H7 (cell line): Measurements from ENCODE around the gene SERPINA4. TPM values are rescaled to one million over a fixed set of nuclear protein-coding genes. Genes with fewer than 3 reads are reported as not detected.
A peak's percentile ranks its signal among the peaks of the same experiment; 100 is the strongest.

Experiments
- DNase-seq: peaks from one replicate; pipeline ENCODE4 v3.0.0; 2012
- H3K27me3 ChIP-seq: 2 replicates; pipeline ENCODE4 v1.6.0; 2011; ENCODE audit warnings: mild to moderate bottlenecking, low read length; ENCODE audit not compliant: control insufficient read depth, insufficient read depth
- H3K36me3 ChIP-seq: replicated peaks from 2 replicates; pipeline ENCODE4 v1.5.1; 2011; ENCODE audit warnings: low read length; ENCODE audit not compliant: control insufficient read depth, insufficient read depth
- H3K4me3 ChIP-seq: 2 replicates; pipeline ENCODE4 v1.5.1; 2011; ENCODE audit warnings: low read depth, mild to moderate bottlenecking, control low read depth, low read length, moderate library complexity; ENCODE audit not compliant: insufficient read depth
- total RNA-seq: library from RNA; depleted of rRNA; stranded (reverse); fragments of >200 nt; shearing (Covaris generic); gene quantifications from 2 replicates; pipeline ENCODE4 v1.2.3, GENCODE V29; 2014

Gene SERPINA4
- total RNA-seq, 1 experiment from 2014 or later: not detected

GRCh38 chr14:94584591-94585280 is 23.5 kb downstream of the SERPINA4 start:
- H3K27me3 ChIP-seq: no peaks in the 10 kb centered on the region; the same call in 1 of the 2 replicates
- H3K4me3 ChIP-seq: no peak overlapping the region
- H3K36me3 ChIP-seq: no peaks in the 10 kb centered on the region
- DNase-seq: no peak

DNA sequence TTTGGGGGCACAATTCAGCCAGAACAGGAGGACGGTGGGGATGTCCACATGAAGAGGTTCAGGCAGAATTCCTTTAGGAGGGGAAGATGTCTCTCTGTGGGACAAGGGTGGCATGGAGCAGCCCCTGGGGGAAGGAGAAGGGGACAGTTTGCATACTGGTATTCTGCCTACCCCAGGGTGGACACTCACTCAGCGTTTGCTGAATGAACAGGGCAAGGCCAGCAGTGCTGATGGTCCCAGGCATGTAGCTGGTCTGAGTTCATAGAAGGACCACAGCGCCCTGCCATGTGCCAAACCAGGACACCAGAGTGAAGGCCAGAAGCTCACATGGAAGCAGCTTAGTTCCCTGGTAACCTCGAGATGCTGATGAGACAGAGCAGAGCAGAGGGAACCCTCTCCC is 25.4 kb downstream of the SERPINA4 start:
- no peak for DNase-seq

DNA sequence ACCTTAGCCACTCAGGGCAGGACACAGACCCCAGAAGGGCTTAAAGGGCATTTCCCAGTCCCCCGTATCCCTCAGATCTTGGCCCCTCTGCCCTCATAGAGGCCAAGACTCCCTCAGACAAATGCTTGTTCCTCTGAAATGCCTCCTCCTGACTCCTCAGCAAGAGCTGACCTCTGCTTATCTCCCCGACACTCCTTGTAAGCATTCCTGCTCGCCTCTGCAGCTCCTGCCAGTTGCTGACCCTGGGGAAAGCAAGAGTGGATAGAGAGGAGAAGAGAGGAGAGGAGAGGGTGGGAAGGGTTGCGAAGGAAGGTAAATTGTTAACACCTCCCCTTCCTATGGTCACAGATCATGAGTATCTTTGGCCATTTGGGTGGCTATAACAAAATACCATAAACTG is 27.1 kb downstream of the SERPINA4 start:
- DNase-seq: no peak
- H3K36me3 ChIP-seq: no peaks in the 10 kb centered on the region
- H3K27me3 ChIP-seq: no peaks in the 10 kb centered on the region; the same call in 1 of the 2 replicates
- no peak overlapping the region for H3K4me3 ChIP-seq

More for the DNA sequence above, 25.4 kb downstream of the SERPINA4 start:
- Histone ChIP-seq H3K27me3 (no peaks in the 10 kb centered on the region; the same call in 1 of the 2 replicates), H3K36me3 (no peaks in the 10 kb centered on the region), H3K4me3 (no peak overlapping the region)

DNA sequence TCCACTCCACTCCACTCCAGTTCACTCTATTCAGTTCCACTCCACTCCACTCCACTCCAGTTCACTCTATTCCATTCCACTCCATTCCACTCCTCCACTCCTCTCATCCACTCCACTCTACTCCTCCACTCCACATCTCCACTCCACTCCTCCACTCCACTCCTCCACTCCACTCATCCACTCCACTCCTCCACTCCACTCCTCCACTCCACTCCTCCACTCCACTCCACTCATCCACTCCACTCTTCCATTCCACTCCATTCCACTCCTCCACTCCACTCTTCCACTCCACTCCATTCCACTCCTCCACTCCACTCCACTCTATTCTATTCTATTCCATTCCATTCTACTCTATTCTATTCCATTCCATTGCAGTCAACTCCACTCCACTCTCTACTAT is 29.8 kb downstream of the SERPINA4 start:
- Histone ChIP-seq H3K36me3 (no peaks in the 10 kb centered on the region), H3K4me3 (no peak overlapping the region)
- DNase-seq: no peak

DNA sequence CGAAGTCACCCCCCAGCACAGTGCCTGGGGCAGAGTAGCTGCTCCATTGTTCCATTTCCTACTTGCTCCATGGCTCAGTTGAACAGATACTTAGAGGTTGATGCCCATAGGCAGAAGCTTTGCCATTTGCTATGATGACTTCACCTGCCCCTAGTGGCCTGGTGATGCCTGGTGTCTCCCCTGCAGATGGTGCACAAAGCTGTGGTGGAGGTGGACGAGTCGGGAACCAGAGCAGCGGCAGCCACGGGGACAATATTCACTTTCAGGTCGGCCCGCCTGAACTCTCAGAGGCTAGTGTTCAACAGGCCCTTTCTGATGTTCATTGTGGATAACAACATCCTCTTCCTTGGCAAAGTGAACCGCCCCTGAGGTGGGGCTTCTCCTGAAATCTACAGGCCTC is 30.6 kb downstream of the SERPINA4 start:
- DNase-seq: no peak
- no peaks in the 10 kb centered on the region for H3K27me3 ChIP-seq
- no peaks in the 10 kb centered on the region for H3K36me3 ChIP-seq
- H3K4me3 ChIP-seq: no peak overlapping the region

More for the DNA sequence above, 29.8 kb downstream of the SERPINA4 start:
- H3K27me3 ChIP-seq: no peaks in the 10 kb centered on the region; the same call in 1 of the 2 replicates

DNA sequence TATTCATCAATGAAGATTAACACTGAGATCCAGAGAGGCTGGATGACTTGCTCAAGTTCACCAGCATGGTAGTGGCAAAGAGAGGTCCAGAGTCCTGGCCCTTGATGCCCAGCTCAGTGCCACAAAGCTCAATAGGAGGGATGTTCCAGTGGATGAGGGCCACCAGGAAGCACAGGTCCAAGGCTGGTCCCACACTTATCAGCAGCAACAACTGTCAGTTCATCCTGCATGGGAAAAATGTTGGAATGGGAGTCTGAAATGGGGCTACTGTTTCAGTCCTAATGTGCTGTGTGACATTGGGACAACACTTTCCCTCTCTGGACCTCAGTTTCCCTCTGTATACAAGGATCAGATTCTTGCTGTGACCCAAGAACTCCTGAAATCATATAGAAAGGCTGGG is 31.2 kb downstream of the SERPINA4 start:
- Histone ChIP-seq H3K4me3 (no peak overlapping the region), H3K36me3 (no peaks in the 10 kb centered on the region), H3K27me3 (no peaks in the 10 kb centered on the region)
- no peak for DNase-seq

GRCh38 chr14:94593376-94593748 is 32.1 kb downstream of the SERPINA4 start:
- DNase-seq: no peak
- no peaks in the 10 kb centered on the region for H3K36me3 ChIP-seq
- no peaks in the 10 kb centered on the region for H3K27me3 ChIP-seq
- H3K4me3 ChIP-seq: no peak overlapping the region

GRCh38 chr14:94593749-94594431 is 32.6 kb downstream of the SERPINA4 start:
- no peak overlapping the region for H3K4me3 ChIP-seq
- no peaks in the 10 kb centered on the region for H3K27me3 ChIP-seq
- no peak for DNase-seq
- no peaks in the 10 kb centered on the region for H3K36me3 ChIP-seq

DNA sequence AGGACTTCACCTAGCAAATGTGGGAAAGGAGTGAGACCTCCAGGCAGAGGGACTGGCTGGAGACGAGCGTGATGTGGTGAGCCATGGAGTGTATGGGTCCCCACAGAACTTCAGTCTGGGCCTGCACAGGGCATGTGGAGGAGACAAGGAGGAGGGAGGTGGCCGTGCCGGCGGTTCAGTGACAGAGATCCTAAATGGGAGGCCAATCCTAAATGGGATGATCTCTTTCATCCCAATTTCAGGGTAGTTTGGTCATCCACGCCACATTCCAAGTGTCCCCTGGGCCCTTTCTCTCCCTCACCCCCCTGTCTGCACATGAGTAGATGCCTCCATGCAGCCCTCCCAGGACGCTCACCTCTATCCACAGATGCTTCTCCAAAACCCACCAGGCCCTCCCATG is 33.2 kb downstream of the SERPINA4 start:
- DNase-seq: no peak
- Histone ChIP-seq H3K36me3 (no peaks in the 10 kb centered on the region), H3K27me3 (no peaks in the 10 kb centered on the region), H3K4me3 (no peak overlapping the region)

- H3K36me3 ChIP-seq: no peaks in the 10 kb centered on the region
- no peak for DNase-seq
- H3K27me3 ChIP-seq: peaks cover 2% of the 10 kb centered on the region; the same call in 1 of the 2 replicates
- no peak overlapping the region for H3K4me3 ChIP-seq
Observed at GRCh38 chr14:94595912-94596311, 34.7 kb downstream of the SERPINA4 start.

DNA sequence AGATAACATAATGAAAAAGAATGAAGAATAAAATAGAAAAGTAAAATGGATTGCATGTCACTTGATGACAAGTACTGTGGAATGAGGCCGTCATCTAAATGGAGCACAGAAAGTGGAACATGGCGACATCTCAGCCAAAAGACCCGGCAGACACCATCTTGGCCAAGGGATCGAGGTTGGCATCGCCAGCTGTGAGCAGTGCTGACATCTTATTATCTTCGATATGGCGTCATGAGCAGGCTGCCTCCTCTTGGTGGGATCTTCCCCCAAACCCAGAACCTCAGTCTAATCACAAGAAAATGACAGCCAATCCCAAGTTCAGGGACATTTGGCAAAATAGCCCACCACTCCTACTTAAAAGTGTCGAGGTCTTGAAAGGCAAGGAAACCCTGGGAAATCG is 35.1 kb downstream of the SERPINA4 start:
- no peaks in the 10 kb centered on the region for H3K36me3 ChIP-seq
- H3K27me3 ChIP-seq: peaks cover 2% of the 10 kb centered on the region; the same call in 1 of the 2 replicates
- no peak overlapping the region for H3K4me3 ChIP-seq
- DNase-seq: no peak

GRCh38 chr14:94597788-94598187 is 36.5 kb downstream of the SERPINA4 start:
- Histone ChIP-seq H3K27me3 (peaks cover 2% of the 10 kb centered on the region; the same call in 1 of the 2 replicates), H3K36me3 (no peaks in the 10 kb centered on the region), H3K4me3 (no peak overlapping the region)
- no peak for DNase-seq

- Histone ChIP-seq H3K27me3 (peaks cover 2% of the 10 kb centered on the region; the same call in 1 of the 2 replicates), H3K36me3 (no peaks in the 10 kb centered on the region), H3K4me3 (no peak overlapping the region)
- DNase-seq: no peak
Observed at GRCh38 chr14:94598506-94598815, 37.2 kb downstream of the SERPINA4 start.

DNA sequence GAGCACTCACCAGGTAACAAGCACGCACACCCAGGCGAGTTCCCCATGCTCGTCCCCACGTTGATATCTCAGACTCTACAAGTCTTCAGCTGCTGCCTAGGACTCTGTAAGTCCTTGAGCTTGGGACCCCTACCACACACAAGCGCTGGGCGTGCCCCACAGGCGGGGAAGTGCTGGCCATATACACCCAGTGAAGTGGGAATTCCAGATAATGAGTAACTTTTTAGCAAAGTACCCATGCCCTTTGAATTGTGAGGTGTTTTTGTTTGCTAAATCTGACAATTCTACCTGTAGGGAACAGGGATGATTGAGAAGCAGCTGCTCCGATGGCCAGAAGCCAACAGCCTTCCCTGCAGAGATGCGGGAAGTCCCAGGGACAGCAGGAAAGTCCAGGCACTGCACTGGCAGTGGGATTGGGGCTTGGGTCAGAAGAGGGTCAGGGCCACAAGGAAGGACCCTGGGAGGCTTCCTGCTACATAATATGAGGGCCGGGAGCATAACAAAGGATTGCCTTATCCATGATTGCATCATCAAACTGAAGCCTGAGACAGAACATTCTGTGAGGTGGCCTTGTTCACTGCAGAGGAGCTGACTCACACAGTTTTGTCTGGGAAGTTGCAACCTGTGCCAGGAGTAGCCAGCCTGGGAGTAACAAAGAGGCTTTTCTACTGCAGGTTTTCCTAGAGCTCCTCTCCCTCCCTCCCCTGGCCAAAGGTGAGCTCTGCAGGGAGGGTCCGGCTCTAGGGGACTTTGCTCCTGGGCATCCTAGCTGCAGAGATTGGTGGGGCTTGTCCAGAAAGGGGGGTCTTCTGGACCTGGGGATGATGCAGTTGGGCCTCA is 37.8 kb downstream of the SERPINA4 start:
- Histone ChIP-seq H3K36me3 (no peaks in the 10 kb centered on the region), H3K4me3 (no peak overlapping the region), H3K27me3 (peaks cover 2% of the 10 kb centered on the region; the same call in 1 of the 2 replicates)
- peak; percentile 56 for DNase-seq

DNA sequence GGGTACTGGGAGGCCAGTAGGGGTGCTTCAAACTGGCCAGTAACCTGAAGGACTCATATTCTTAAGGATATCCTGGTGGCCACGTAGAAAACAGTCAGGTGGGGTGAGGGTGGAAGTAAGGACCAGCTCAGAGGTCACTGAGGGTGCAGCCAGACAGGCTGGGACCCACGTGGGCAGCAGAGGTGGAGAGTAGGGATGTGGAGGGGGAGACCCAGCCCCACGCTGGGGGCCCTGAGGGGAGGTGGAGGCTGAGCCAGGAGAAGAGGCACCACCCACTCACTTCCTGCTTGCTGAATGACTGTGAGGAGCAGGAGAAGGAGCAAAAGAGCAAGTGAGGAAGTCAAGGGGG is 38.4 kb downstream of the SERPINA4 start:
- H3K36me3 ChIP-seq: no peaks in the 10 kb centered on the region
- H3K27me3 ChIP-seq: peaks cover 2% of the 10 kb centered on the region; the same call in 1 of the 2 replicates
- H3K4me3 ChIP-seq: no peak overlapping the region
- DNase-seq: no peak
